Right lobe of liver (tissue), 4 donors: ENCODE data around the gene A2M.

Experiments
- POLR2A ChIP-seq: fragments of 450-650 bp; IDR thresholded peaks from one replicate; pipeline ENCODE4 v1.6.1; 2017; ENCODE audit warnings: antibody characterized with exemption, mild to moderate bottlenecking
- TF ChIP-seq, protein P1 (sequence below), 4 donors: fragments of 200-600 bp in 3 of 4; fragments of 450-650 bp in 1 of 4; IDR thresholded peaks; one replicate each; pipeline versions ENCODE4 v1.5.1 to v1.8.0; 2016 to 2022; ENCODE audit warnings: antibody characterized with exemption in 4 of 4, mild to moderate bottlenecking in 2 of 4
- donor health status: DM: no; HTN: no; CAD: no.
- donor health status: DM: no; HTN: no; CAD: no.
- donor health status: DM: no; HTN: yes; CAD: no.

GRCh38 chr12:9109213-9109522 lies 6.6 kb downstream of the A2M start:
- TF ChIP-seq, protein P1, sequence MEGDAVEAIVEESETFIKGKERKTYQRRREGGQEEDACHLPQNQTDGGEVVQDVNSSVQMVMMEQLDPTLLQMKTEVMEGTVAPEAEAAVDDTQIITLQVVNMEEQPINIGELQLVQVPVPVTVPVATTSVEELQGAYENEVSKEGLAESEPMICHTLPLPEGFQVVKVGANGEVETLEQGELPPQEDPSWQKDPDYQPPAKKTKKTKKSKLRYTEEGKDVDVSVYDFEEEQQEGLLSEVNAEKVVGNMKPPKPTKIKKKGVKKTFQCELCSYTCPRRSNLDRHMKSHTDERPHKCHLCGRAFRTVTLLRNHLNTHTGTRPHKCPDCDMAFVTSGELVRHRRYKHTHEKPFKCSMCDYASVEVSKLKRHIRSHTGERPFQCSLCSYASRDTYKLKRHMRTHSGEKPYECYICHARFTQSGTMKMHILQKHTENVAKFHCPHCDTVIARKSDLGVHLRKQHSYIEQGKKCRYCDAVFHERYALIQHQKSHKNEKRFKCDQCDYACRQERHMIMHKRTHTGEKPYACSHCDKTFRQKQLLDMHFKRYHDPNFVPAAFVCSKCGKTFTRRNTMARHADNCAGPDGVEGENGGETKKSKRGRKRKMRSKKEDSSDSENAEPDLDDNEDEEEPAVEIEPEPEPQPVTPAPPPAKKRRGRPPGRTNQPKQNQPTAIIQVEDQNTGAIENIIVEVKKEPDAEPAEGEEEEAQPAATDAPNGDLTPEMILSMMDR (IDR thresholded peaks at IDR 0.05), result no peak
- TF ChIP-seq POLR2A, result no peak
